HG02588 (cell line): Measurements from ENCODE around the gene TSACC.
"Not testable (repeated sequence)": the region's sequence is repeated elsewhere in the genome, so short reads cannot be mapped to it uniquely, and the experiment has no call there.

Source experiments
- ATAC-seq: cut with Tn5 transposase; IDR thresholded peaks from one replicate; pipeline ENCODE4 v1.9.1; 2021; ENCODE audit warnings: mild to moderate bottlenecking, moderate library complexity; ENCODE audit not compliant: unreplicated experiment

Gene TSACC

GRCh38 chr1:156338180-156338976, at the start of gene TSACC, which contains the start of gene CCT3:
Gene TSACC (plus strand): TSS chr1:156338526. CDS start chr1:156339758, 1,232 bp downstream.
Gene CCT3 (minus strand): TSS chr1:156338292. CDS start chr1:156338184, 108 bp downstream.
- ATAC-seq = peak; percentile 94

GRCh38 chr1:156289857-156290256, 48.5 kb upstream of the TSACC start:
- no peak for ATAC-seq

- ATAC-seq = no peak
Measured at GRCh38 chr1:156291226-156292061, 46.9 kb upstream of the TSACC start.

- ATAC-seq = no peak
Measured at GRCh38 chr1:156293098-156293434, 45.3 kb upstream of the TSACC start.

GRCh38 chr1:156293895-156294294, 44.4 kb upstream of the TSACC start:
- ATAC-seq = no peak

GRCh38 chr1:156295391-156295947, 42.9 kb upstream of the TSACC start, which contains the start of gene GLMP:
Gene GLMP (minus strand): TSS chr1:156295679. CDS start chr1:156295645, 34 bp downstream.
- ATAC-seq = peak; percentile 59

GRCh38 chr1:156298852-156299357, 39.4 kb upstream of the TSACC start, which contains the start of gene VHLL:
Gene VHLL (minus strand): TSS chr1:156299307. CDS start chr1:156299189, 118 bp downstream.
- ATAC-seq = no peak

- ATAC-seq = no peak
Measured at GRCh38 chr1:156303241-156303640, 35.1 kb upstream of the TSACC start.

- no peak for ATAC-seq
Measured at GRCh38 chr1:156305215-156305614, 33.1 kb upstream of the TSACC start.

- no peak for ATAC-seq
Measured at GRCh38 chr1:156308078-156308477, 30.2 kb upstream of the TSACC start.

- no peak for ATAC-seq
Measured at GRCh38 chr1:156310962-156311361, 27.4 kb upstream of the TSACC start.

GRCh38 chr1:156316909-156317308, 21.4 kb upstream of the TSACC start:
- no peak for ATAC-seq

GRCh38 chr1:156319664-156320063, 18.7 kb upstream of the TSACC start:
- no peak for ATAC-seq

GRCh38 chr1:156320560-156320959, 17.8 kb upstream of the TSACC start:
- no peak for ATAC-seq

GRCh38 chr1:156323179-156323578, 15.1 kb upstream of the TSACC start:
- ATAC-seq = not testable (repeated sequence)

- no peak for ATAC-seq
Measured at GRCh38 chr1:156336242-156336641, 2.1 kb upstream of the TSACC start.

- ATAC-seq = no peak
Measured at GRCh38 chr1:156337052-156337887, 1.1 kb upstream of the TSACC start.

GRCh38 chr1:156337888-156338179, 492 bp upstream of the TSACC start:
- ATAC-seq = peak; percentile 2

- no peak for ATAC-seq
Measured at GRCh38 chr1:156342166-156342955, 4.0 kb downstream of the TSACC start.

GRCh38 chr1:156344409-156344808, 6.1 kb downstream of the TSACC start:
- ATAC-seq = no peak
